ENCODE data around the gene ACBD7.

Gene ACBD7

GRCh38 chr10:15088428-15089261, at the start of gene ACBD7:
Gene ACBD7, minus strand, starts transcription at chr10:15088776. Its CDS starts 48 bp downstream, at chr10:15088728.
- DNase-seq (ENCODE audit: low read depth), result peak; percentile 42
- H3K4me3 ChIP-seq (ENCODE audit: low read length), result peak within 1 kb of the TSS; percentile 65
- no peak for TF ChIP-seq CTCF (conservative IDR thresholded peaks at IDR 0.05; ENCODE audit: low read depth, low read length)

GRCh38 chr10:15137636-15138035, 49.1 kb upstream of the ACBD7 start:
- DNase-seq (ENCODE audit: low read depth), result no peak
- no peak for TF ChIP-seq CTCF (conservative IDR thresholded peaks at IDR 0.05; ENCODE audit: low read depth, low read length)
- no peak overlapping the region for H3K4me3 ChIP-seq (ENCODE audit: low read length)

- no peak for TF ChIP-seq CTCF (conservative IDR thresholded peaks at IDR 0.05; ENCODE audit: low read depth, low read length)
- H3K4me3 ChIP-seq (ENCODE audit: low read length), result no peak overlapping the region
- DNase-seq (ENCODE audit: low read depth), result no peak
Measured at GRCh38 chr10:15137036-15137359, 48.4 kb upstream of the ACBD7 start.

GRCh38 chr10:15136129-15137035, 47.8 kb upstream of the ACBD7 start:
- no peak for DNase-seq (ENCODE audit: low read depth)
- no peak overlapping the region for H3K4me3 ChIP-seq (ENCODE audit: low read length)
- TF ChIP-seq CTCF (conservative IDR thresholded peaks at IDR 0.05; ENCODE audit: low read depth, low read length), result no peak

GRCh38 chr10:15131330-15131729, 42.8 kb upstream of the ACBD7 start:
- H3K4me3 ChIP-seq (ENCODE audit: low read length), result no peak overlapping the region
- no peak for TF ChIP-seq CTCF (conservative IDR thresholded peaks at IDR 0.05; ENCODE audit: low read depth, low read length)
- DNase-seq (ENCODE audit: low read depth), result no peak

- TF ChIP-seq CTCF (conservative IDR thresholded peaks at IDR 0.05; ENCODE audit: low read depth, low read length), result no peak
- H3K4me3 ChIP-seq (ENCODE audit: low read length), result no peak overlapping the region
- no peak for DNase-seq (ENCODE audit: low read depth)
Measured at GRCh38 chr10:15124908-15125307, 36.3 kb upstream of the ACBD7 start.

Measured in retinal pigment epithelial cell (primary cell).